ENCODE measurements around the gene SYPL2.

Gene SYPL2

GRCh38 chr1:109482791-109483671 lies 16.7 kb downstream of the SYPL2 start:
- ATAC-seq = peak; percentile 59
- no peak for TF ChIP-seq TOX (CRISPR knock-in tag; IDR thresholded peaks at IDR 0.05; ENCODE audit: borderline replicate concordance)
- TF ChIP-seq ZFP3 (CRISPR knock-in tag; IDR thresholded peaks at IDR 0.05) = no peak
- no peak for TF ChIP-seq ISL1 (CRISPR knock-in tag; IDR thresholded peaks at IDR 0.05)
- TF ChIP-seq PPARA (CRISPR knock-in tag; IDR thresholded peaks at IDR 0.05; ENCODE audit: borderline replicate concordance) = no peak
- TF ChIP-seq RARB (CRISPR knock-in tag; IDR thresholded peaks at IDR 0.05) = no peak
- TF ChIP-seq TSHZ2 (CRISPR knock-in tag; IDR thresholded peaks at IDR 0.05) = no peak
- no peak for TF ChIP-seq ZNF565 (CRISPR knock-in tag; conservative IDR thresholded peaks at IDR 0.05; ENCODE audit: low read depth)
- TF ChIP-seq ESRRG (CRISPR knock-in tag; IDR thresholded peaks at IDR 0.05) = no peak
- no peak for TF ChIP-seq ZC3H10 (CRISPR knock-in tag; IDR thresholded peaks at IDR 0.05)
- no peak for TF ChIP-seq GLIS3 (CRISPR knock-in tag; IDR thresholded peaks at IDR 0.05)
- TF ChIP-seq ZFP30 (CRISPR knock-in tag; IDR thresholded peaks at IDR 0.05) = no peak
- no peak for TF ChIP-seq OSR1 (CRISPR knock-in tag; IDR thresholded peaks at IDR 0.05)
- TF ChIP-seq ARNTL (CRISPR knock-in tag; IDR thresholded peaks at IDR 0.05; ENCODE audit: borderline replicate concordance, low read depth) = no peak
- no peak for TF ChIP-seq CSRNP3 (CRISPR knock-in tag; IDR thresholded peaks at IDR 0.05)
- TF ChIP-seq, protein P1, sequence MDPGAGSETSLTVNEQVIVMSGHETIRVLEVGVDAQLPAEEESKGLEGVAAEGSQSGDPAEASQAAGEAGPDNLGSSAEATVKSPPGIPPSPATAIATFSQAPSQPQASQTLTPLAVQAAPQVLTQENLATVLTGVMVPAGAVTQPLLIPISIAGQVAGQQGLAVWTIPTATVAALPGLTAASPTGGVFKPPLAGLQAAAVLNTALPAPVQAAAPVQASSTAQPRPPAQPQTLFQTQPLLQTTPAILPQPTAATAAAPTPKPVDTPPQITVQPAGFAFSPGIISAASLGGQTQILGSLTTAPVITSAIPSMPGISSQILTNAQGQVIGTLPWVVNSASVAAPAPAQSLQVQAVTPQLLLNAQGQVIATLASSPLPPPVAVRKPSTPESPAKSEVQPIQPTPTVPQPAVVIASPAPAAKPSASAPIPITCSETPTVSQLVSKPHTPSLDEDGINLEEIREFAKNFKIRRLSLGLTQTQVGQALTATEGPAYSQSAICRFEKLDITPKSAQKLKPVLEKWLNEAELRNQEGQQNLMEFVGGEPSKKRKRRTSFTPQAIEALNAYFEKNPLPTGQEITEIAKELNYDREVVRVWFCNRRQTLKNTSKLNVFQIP (CRISPR knock-in tag; IDR thresholded peaks at IDR 0.05; ENCODE audit: borderline replicate concordance, low read depth) = no peak
- TF ChIP-seq SNAI2 (CRISPR knock-in tag; IDR thresholded peaks at IDR 0.05) = no peak

DNA sequence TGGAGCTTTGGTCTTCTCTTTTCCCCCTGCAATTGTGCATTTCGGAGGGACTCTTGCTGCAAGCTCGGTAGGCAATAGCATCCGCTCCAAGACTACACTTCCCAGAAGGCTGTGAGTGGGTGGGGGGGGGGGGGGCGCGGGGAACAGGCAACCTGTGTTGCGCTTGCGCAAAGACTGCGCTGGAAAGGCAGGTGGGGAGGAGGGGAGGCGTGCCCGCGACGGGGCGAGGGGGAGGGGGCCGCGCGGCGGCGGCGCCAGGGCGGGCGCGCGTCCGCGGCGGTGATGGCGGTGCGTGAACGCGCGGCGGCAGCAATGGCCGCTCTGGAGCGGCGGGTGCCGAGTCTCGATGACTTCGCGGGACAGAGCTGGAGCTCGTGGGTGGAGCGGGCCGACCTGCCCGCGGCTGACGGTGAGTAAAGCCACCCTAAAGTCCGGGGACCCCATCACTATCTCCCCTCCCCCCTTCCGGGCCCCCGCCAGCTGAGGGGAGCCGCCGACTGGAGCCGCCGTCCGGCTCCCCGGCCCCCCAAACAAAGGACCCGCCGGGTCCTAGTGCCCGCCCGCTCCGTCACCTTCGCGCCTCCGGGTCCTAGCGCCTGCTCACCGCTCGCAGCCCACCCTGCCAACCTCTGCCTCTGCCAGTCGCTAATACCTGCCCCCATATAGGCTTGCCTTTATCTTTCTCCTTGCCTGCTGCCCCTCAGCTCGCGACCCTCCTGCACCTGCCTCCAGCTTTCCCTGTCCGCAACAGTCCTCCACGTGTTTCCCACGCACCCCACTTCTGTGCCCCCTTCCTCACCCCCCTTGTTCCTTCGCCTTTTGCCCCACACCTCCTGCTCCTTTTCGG lies 17.5 kb downstream of the SYPL2 start, which contains the start of gene ATXN7L2:
TSS of gene ATXN7L2 (plus strand) at position 234 of the 847 bp plus-strand sequence. CDS start at position 283, 49 bp downstream.
- ATAC-seq = peak; percentile 84
- peak; percentile 32; the same call in 1 of the 2 replicates for TF ChIP-seq ZC3H10 (CRISPR knock-in tag; IDR thresholded peaks at IDR 0.05)
- TF ChIP-seq PPARA (CRISPR knock-in tag; IDR thresholded peaks at IDR 0.05; ENCODE audit: borderline replicate concordance) = no peak
- no peak for TF ChIP-seq TOX (CRISPR knock-in tag; IDR thresholded peaks at IDR 0.05; ENCODE audit: borderline replicate concordance)
- TF ChIP-seq ZFP3 (CRISPR knock-in tag; IDR thresholded peaks at IDR 0.05) = 0 out of 2 replicates have a peak, but pooled peaks have one; percentile 33
- no peak for TF ChIP-seq ZNF565 (CRISPR knock-in tag; conservative IDR thresholded peaks at IDR 0.05; ENCODE audit: low read depth)
- TF ChIP-seq OSR1 (CRISPR knock-in tag; IDR thresholded peaks at IDR 0.05) = no peak
- TF ChIP-seq, protein P2, sequence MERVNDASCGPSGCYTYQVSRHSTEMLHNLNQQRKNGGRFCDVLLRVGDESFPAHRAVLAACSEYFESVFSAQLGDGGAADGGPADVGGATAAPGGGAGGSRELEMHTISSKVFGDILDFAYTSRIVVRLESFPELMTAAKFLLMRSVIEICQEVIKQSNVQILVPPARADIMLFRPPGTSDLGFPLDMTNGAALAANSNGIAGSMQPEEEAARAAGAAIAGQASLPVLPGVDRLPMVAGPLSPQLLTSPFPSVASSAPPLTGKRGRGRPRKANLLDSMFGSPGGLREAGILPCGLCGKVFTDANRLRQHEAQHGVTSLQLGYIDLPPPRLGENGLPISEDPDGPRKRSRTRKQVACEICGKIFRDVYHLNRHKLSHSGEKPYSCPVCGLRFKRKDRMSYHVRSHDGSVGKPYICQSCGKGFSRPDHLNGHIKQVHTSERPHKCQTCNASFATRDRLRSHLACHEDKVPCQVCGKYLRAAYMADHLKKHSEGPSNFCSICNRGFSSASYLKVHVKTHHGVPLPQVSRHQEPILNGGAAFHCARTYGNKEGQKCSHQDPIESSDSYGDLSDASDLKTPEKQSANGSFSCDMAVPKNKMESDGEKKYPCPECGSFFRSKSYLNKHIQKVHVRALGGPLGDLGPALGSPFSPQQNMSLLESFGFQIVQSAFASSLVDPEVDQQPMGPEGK (CRISPR knock-in tag; IDR thresholded peaks at IDR 0.05; ENCODE audit: borderline replicate concordance) = 0 out of 2 replicates have a peak, but pooled peaks have one; percentile 32
- TF ChIP-seq GLIS3 (CRISPR knock-in tag; IDR thresholded peaks at IDR 0.05) = no peak
- no peak for TF ChIP-seq ZFP30 (CRISPR knock-in tag; IDR thresholded peaks at IDR 0.05)
- TF ChIP-seq ARNTL (CRISPR knock-in tag; IDR thresholded peaks at IDR 0.05; ENCODE audit: borderline replicate concordance, low read depth) = no peak
- TF ChIP-seq CREB5 (CRISPR knock-in tag; IDR thresholded peaks at IDR 0.05; ENCODE audit: low read depth) = no peak
- TF ChIP-seq RARB (CRISPR knock-in tag; IDR thresholded peaks at IDR 0.05) = no peak
- no peak for TF ChIP-seq TCF4 (CRISPR knock-in tag; IDR thresholded peaks at IDR 0.05; ENCODE audit: borderline replicate concordance)
- TF ChIP-seq ZNF8 (CRISPR knock-in tag; IDR thresholded peaks at IDR 0.05) = no peak; the same call in 1 of the 2 replicates
- TF ChIP-seq ESRRG (CRISPR knock-in tag; IDR thresholded peaks at IDR 0.05) = no peak
- TF ChIP-seq, protein P1 (CRISPR knock-in tag; IDR thresholded peaks at IDR 0.05; ENCODE audit: borderline replicate concordance, low read depth) = 0 out of 2 replicates have a peak, but pooled peaks have one; percentile 63
- no peak for TF ChIP-seq CSRNP3 (CRISPR knock-in tag; IDR thresholded peaks at IDR 0.05)
